Measurements from ENCODE around the gene TTN. TPM values are rescaled to one million over a fixed set of nuclear protein-coding genes. Genes with fewer than 3 reads are reported as not detected.

TTN gene
- total RNA-seq, 1 donor from 2014 or later: 2.0 TPM

GRCh38 chr2:178630581-178630980 lies 176.6 kb downstream of the TTN start:
- intact Hi-C loops (cut with DNase I): no loop called here
- no peak for TF ChIP-seq POLR2AphosphoS5 (IDR thresholded peaks at IDR 0.05; ENCODE audit: insufficient read depth in 1 of 2, low read depth in 1 of 2)
- TF ChIP-seq POLR2A (IDR thresholded peaks at IDR 0.05): no peak
- TF ChIP-seq CTCF (IDR thresholded peaks at IDR 0.05): no peak

GRCh38 chr2:178629463-178629862 lies 177.8 kb downstream of the TTN start:
- no peak overlapping the region for H3K27ac ChIP-seq
- TF ChIP-seq POLR2AphosphoS5 (IDR thresholded peaks at IDR 0.05; ENCODE audit: insufficient read depth in 1 of 2, low read depth in 1 of 2) (no peak), POLR2A (IDR thresholded peaks at IDR 0.05) (no peak), CTCF (IDR thresholded peaks at IDR 0.05) (no peak)
- intact Hi-C loops (cut with DNase I): no loop called here

More at GRCh38 chr2:178630581-178630980, 176.6 kb downstream of the TTN start:
- DNase-seq (ENCODE audit: extremely low spot score in 2 of 2): no peak
- Histone ChIP-seq H3K9me3 (no peaks in the 10 kb centered on the region), H3K4me3 (no peak overlapping the region), H3K27ac (no peak overlapping the region), H3K27me3 (no peaks in the 10 kb centered on the region), H3K36me3 (no peaks in the 10 kb centered on the region), H3K4me1 (no peaks in the 10 kb centered on the region)

GRCh38 chr2:178628605-178629004 lies 178.6 kb downstream of the TTN start:
- no peak overlapping the region for H3K4me3 ChIP-seq
- no peak for DNase-seq (ENCODE audit: extremely low spot score in 2 of 2)
- H3K9me3 ChIP-seq: no peaks in the 10 kb centered on the region
- H3K27me3 ChIP-seq: no peaks in the 10 kb centered on the region
- intact Hi-C loops (cut with DNase I): no loop called here
- no peaks in the 10 kb centered on the region for H3K4me1 ChIP-seq
- H3K36me3 ChIP-seq: no peaks in the 10 kb centered on the region
- H3K27ac ChIP-seq: no peak overlapping the region
- TF ChIP-seq CTCF (IDR thresholded peaks at IDR 0.05) (no peak), POLR2AphosphoS5 (IDR thresholded peaks at IDR 0.05; ENCODE audit: insufficient read depth in 1 of 2, low read depth in 1 of 2) (no peak), POLR2A (IDR thresholded peaks at IDR 0.05) (no peak)

More at GRCh38 chr2:178629463-178629862, 177.8 kb downstream of the TTN start:
- Histone ChIP-seq H3K9me3 (no peaks in the 10 kb centered on the region), H3K4me3 (no peak overlapping the region), H3K36me3 (no peaks in the 10 kb centered on the region), H3K4me1 (no peaks in the 10 kb centered on the region), H3K27me3 (no peaks in the 10 kb centered on the region)
- no peak for DNase-seq (ENCODE audit: extremely low spot score in 2 of 2)

- Histone ChIP-seq H3K4me3 (no peak overlapping the region), H3K27ac (no peak overlapping the region), H3K4me1 (no peaks in the 10 kb centered on the region), H3K36me3 (no peaks in the 10 kb centered on the region), H3K27me3 (no peaks in the 10 kb centered on the region), H3K9me3 (no peaks in the 10 kb centered on the region)
- DNase-seq (ENCODE audit: extremely low spot score in 2 of 2): no peak
- TF ChIP-seq POLR2AphosphoS5 (IDR thresholded peaks at IDR 0.05; ENCODE audit: insufficient read depth in 1 of 2, low read depth in 1 of 2): no peak
- no peak for TF ChIP-seq POLR2A (IDR thresholded peaks at IDR 0.05)
- TF ChIP-seq CTCF (IDR thresholded peaks at IDR 0.05): no peak
- intact Hi-C loops (cut with DNase I): no loop called here
These were observed 179.8 kb downstream of the TTN start for GRCh38 chr2:178627401-178627800.

GRCh38 chr2:178615969-178616368 lies 191.3 kb downstream of the TTN start:
- DNase-seq (ENCODE audit: extremely low spot score in 2 of 2): no peak
- intact Hi-C loops (cut with DNase I): no loop called here
- Histone ChIP-seq H3K27ac (no peak overlapping the region), H3K4me3 (no peak overlapping the region), H3K27me3 (no peaks in the 10 kb centered on the region), H3K4me1 (no peaks in the 10 kb centered on the region), H3K9me3 (no peaks in the 10 kb centered on the region), H3K36me3 (peaks cover 0 to 5% of the 10 kb centered on the region in 2 donors)
- TF ChIP-seq CTCF (IDR thresholded peaks at IDR 0.05): no peak
- no peak for TF ChIP-seq POLR2AphosphoS5 (IDR thresholded peaks at IDR 0.05; ENCODE audit: insufficient read depth in 1 of 2, low read depth in 1 of 2)
- TF ChIP-seq POLR2A (IDR thresholded peaks at IDR 0.05): no peak

All from vagina (tissue), 2 donors.